SK-MEL-5 (cell line): ENCODE results near the gene GALNTL6. TPM values are rescaled to one million over a fixed set of nuclear protein-coding genes. Genes with fewer than 3 reads are reported as not detected.
"Not testable (repeated sequence)": the region's sequence is repeated elsewhere in the genome, so short reads cannot be mapped to it uniquely, and the experiment has no call there.

Experiments used
- DNase-seq: peaks from one replicate; pipeline ENCODE4 v3.0.0-alpha.2; 2016; ENCODE audit warnings: low read depth, low spot score
- in situ Hi-C: cut with HindIII; loops from 2 replicates; pipeline ENCODE4 v1.10.0; 2016; ENCODE audit warnings: low sequenced_read_pairs, high pct_unique_total_duplicates, low pct_unique_long_range_greater_than_20kb
- total RNA-seq: library from RNA; depleted of rRNA; stranded (reverse); fragments of >200 nt; shearing (Covaris generic); gene quantifications from 2 replicates; pipeline ENCODE4 v1.2.3, GENCODE V29; 2014

Gene GALNTL6
- total RNA-seq, 1 experiment from 2014 or later: 2.4 TPM

- DNase-seq: no peak
- in situ Hi-C loops: no loop called here
Observed at GRCh38 chr4:172758586-172759340, 945.6 kb downstream of the GALNTL6 start.

GRCh38 chr4:172760512-172760911 lies 947.3 kb downstream of the GALNTL6 start:
- no peak for DNase-seq
- in situ Hi-C loops: no loop called here

DNA sequence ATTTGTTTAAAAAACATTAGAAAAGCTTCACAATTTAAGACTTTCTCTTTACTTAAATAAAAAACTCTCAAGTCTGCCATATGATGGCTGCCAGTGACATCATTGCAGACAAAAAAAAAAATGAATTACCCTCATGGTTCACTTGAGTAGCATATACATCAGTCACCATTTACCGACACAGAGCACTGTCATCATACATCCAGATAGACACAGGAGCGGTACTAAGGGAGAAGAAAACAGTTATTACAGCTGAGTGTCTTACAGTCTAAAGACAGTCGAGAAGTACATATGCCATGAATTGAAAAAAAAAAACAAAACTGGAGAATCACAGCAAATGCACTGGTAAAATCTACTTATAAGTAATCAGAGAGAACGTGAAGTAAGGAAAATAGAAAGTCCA lies 949.7 kb downstream of the GALNTL6 start:
- in situ Hi-C loops: no loop called here
- DNase-seq: no peak

GRCh38 chr4:172770787-172771186 lies 957.6 kb downstream of the GALNTL6 start:
- in situ Hi-C loops: no loop called here
- no peak for DNase-seq

DNA sequence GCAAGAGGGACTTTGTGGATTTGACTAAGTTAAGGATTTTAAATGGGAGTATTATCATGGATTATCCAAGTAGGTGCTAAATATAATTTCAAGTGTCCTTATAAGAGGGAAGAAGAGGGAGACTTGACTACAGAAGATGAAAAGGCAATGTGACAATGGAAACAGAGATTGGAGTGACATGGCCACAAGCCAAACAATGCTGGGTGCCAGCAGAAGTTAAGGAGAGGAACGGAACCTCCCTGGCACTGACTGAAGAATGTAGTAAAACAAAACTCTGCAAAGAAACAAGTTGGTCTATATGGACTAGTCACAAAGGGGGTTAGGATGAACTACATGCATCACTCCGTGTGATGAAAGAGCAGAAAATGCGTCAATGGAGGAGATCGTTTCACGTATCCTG lies 959.6 kb downstream of the GALNTL6 start:
- DNase-seq: no peak
- in situ Hi-C loops: no loop called here

GRCh38 chr4:172776203-172776861 lies 963.1 kb downstream of the GALNTL6 start:
- in situ Hi-C loops: no loop called here
- no peak for DNase-seq

GRCh38 chr4:172777729-172778431 lies 964.7 kb downstream of the GALNTL6 start:
- no peak for DNase-seq
- in situ Hi-C loops: no loop called here

- in situ Hi-C loops: no loop called here
- DNase-seq: no peak
Observed at GRCh38 chr4:172778583-172778982, 965.4 kb downstream of the GALNTL6 start.

GRCh38 chr4:172780566-172781081 lies 967.4 kb downstream of the GALNTL6 start:
- in situ Hi-C loops: no loop called here
- no peak for DNase-seq

- DNase-seq: no peak
- in situ Hi-C loops: no loop called here
Observed at GRCh38 chr4:172785613-172786012, 972.4 kb downstream of the GALNTL6 start.

DNA sequence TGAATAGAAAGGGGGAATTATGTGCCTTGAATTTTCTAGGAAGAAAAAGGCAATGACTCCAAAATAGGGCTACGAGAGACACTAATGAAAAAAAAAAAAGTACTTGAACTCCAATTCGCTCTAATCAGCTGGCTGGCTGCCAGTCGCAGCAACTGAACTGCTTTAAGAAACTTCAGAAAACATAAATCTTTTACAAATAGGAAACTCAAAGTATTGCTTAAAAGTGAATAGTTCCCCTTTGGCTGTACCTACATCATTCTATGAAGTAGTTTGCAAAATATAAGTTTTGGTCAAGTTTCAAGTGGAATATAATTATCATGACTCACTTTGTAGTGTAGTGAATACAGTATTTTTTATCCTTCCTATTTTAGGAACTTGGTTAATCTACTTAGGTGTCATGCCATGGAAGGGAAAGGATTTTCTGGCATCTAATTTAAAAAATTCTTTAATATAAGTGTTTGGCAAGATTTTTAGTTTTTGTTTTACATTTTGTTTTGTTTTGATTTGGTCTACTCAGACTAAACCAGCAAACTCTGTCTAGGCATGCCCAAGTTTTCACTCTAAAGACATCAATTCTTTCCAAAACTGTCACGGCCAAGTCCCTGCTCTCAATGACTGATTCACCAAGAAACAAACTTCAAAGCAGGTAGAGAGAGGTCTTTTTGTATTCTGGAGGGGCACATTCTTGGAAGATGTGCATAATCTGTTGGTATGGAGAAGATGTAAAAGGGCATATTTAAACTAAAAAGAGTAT lies 973.0 kb downstream of the GALNTL6 start:
- in situ Hi-C loops: no loop called here
- no peak for DNase-seq

- in situ Hi-C loops: no loop called here
Observed at GRCh38 chr4:172787111-172787510, 973.9 kb downstream of the GALNTL6 start.

DNA sequence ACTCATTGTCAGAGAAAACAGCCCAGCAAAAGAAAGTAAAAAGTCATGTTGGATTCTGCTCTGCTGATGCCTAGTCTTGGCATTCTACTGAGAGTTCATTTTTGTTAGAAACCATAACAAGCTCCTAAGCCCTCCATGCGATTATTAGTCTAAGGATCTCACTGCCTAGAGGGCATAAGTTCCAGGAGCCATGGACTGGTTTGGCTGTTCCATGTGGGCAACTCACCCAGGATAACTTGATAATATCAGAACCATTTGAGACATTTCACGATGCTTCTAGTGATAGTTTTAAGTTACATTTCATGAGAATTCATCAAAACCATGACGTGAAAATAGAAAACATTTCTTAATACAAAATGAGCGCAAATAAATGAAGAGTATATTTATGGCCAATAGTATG lies 978.6 kb downstream of the GALNTL6 start:
- in situ Hi-C loops: no loop called here

More at GRCh38 chr4:172787111-172787510, 973.9 kb downstream of the GALNTL6 start:
- no peak for DNase-seq

DNA sequence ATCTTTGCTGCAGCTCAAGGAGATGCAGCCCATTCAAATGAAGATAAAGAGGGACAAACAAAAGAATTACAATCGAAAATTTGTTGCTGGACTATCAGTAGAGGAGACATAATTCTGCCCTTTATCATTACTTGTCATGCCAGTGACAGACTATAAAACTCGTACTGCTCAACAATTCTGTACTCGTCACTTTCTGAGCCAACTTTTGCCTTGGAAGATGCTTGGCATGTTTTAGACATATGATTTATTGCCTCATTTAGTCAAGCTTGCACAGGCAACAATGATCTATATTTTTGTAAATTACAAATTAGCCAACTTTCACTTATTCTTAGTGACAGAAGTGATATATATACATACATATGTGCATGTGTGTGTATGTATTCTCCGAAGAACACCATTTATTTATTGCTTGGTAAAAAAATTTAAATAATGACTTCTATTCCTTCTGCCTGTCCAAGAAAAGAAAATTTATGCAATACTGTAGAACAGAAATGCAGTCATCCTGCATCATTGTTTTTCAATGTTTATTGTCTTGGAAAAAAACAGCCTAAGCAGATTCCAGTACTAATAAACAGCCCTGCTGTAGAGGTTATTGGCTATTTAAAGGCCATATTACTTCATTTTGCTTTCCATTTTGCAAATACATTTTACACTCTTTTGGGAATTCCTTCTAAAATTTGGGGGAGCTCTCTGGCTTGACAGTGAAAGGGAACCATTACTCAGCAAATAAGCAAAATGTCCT lies 980.5 kb downstream of the GALNTL6 start:
- no peak for DNase-seq
- in situ Hi-C loops: no loop called here

More for the DNA sequence above, 978.6 kb downstream of the GALNTL6 start:
- no peak for DNase-seq

DNA sequence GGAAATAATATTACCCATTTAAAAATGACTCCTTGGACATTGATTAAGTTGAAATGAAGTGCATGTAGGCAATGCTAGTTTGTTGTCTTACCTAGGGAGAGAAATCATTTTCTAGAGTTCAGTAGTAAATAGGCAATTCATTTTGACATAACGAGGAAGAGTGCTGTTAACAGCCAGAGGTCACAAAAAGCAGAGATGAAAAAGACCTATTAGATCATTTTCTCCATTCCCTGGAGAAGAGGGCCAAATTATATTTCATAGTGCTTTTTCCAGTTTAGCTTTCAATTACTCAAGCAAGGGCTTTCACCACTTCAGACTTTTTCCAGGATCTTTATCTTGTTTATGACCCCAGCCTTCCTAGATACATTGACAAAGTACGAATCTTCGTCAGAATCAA lies 981.1 kb downstream of the GALNTL6 start:
- in situ Hi-C loops: no loop called here
- DNase-seq: no peak

DNA sequence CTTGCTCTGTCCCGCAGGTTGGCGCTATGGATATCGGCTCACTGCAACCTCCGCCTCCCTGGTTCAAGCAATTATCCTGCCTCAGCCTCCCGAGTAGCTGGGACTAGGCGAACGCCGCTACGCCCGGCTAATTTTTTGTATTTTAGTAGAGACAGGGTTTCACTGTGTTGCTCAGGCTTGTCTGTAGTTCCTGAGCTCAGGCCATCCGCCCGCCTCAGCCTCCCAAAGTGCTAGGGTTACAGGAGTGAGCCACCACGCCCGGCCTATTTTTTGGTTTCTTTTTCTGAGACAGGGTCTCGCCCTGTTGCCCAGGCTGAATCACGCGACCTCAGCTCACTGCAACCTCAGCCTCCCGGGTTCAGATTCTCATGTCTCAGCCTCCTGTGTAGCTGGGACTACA lies 984.1 kb downstream of the GALNTL6 start:
- in situ Hi-C loops, DNase-seq: not testable (repeated sequence)

DNA sequence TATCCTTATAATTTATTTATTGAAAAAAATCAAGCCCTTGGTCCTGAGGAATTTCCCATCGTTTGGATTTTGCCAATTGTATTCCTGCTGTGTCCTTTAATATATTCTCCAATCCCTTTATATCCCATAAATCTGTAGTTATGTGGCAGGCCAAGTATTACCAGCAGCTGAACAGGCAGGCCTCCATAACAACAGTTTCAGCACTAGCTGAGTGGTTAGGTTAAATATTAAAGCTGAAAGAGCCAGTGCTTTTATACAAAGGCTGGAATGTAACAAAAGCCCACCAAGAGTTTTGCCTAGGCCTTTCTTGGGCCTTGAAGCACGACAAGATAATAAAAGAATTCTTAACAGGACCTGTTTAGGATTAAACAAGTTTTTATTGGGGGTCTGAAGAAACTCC lies 988.8 kb downstream of the GALNTL6 start:
- no peak for DNase-seq
- in situ Hi-C loops: no loop called here
